Stimulated activated CD8-positive, alpha-beta memory T cell treated with anti-CD3 and anti-CD28 coated beads, Interleukin-4, amount 100 ng/mL, for 1 hour (primary cell): Measurements from ENCODE around the gene NUP210L.

ENCODE experiments used
- DNase-seq, 2 donors: peaks; one replicate each; pipeline ENCODE4 v3.0.0-alpha.2; 2020; ENCODE audit warnings: low read depth in 2 of 2, low spot score in 1 of 2

Gene NUP210L

DNA sequence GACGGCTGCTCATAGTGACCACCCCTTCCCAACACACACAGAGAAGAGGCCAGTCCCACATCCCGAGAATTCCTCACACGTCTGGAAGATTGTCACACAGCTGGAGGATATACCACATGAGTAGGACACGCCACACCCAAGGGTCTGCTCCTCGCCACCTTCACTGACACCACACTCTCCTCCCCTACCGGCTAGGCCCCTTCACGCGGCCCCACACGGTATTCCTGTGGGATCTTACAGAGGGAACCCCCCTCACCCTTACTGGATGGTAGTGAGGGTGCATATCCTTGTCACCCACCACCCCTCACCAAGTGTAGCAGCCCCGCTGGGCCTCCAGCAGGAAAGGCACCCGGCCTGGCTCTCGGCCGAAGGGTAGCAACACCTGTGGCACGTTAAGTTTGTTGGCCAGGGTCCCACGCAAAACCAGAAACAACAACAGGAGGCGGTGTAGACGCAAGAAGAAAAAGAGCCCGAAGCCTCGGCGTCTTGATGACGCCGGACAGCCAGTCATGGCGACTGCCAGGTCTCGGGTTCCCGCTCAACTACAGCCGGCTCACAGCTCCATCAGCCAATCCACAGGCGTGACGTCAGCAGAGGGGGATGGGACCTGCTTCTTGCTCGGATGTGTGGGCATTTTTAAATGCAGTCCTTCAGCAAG is at the start of gene NUP210L:
Gene NUP210L, minus strand, starts transcription at position 540 of the 658 bp plus-strand sequence.
- DNase-seq = no peak

DNA sequence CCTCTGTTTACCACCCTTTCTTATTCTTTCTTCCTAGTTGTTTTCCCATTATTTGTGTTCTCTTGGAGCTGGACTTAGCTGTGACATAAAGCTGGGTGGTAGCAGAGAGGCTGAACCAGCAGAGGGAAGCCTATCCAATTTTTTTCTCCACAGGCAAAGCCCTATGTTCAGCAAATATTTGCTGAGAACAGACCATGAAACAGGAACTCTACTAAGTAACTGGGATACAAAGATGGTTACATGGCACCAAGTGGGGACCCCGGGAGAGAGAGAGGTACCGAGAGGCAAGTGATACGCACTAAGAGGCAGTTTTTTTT is 44.6 kb upstream of the NUP210L start:
- no peak for DNase-seq

DNA sequence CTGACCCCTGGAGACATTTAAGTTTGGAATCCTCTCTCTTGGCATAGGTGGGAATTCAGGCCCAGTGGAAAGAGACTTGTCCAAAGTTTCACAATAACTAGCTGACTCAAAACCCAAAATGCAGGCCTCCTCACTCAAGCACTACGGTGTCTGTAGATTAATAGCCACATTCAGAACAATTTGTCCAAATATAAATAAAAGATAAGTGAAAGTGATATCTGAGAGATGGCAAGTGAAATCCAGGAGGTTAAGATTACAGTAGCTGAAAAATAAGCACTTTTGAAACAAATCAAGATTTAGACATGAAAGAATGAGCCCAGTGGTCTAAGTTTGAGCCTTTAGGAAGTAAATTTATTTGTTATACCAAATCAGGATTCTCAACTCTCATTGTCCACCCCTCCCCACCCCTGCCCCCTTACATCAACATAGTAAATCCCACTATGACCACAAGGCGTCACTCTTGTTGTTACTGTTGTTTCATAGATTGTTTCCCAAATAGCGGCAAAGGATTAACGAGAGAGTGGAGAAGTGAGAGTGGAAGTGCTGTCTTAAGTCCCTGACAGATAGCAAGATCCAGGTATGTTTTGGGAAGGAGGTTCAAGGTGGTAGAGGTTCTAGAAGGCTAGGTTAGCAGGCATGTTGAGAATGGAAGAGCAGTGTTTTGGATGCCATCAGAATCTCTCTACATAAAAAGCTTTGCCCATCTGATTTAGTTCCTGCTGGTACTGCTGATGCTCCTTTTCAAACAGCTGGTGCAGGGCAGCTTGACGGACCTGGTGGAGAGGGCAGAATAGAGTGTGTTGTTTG is 44.1 kb upstream of the NUP210L start:
- DNase-seq = peak in 1 of 2 donors; percentile 11

DNA sequence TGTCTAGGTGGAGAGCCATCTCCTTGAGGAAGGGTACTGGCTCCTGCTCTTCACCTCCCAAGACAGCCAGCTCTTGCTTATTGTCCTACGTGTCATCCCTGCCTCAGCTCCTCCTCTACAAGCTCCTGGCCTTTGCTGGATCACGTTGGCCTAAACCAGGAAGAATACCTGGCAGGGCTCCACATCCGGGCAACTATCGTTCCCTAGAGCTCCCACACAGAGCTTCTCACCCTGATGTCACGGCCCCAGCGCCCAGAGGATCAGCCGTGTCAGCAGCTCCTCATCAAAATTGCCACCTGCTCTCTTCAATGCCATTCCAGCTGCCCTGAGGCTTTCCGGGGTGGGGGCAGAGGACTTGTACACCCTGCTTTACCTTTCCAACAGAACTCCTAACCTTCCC is 38.9 kb upstream of the NUP210L start:
- DNase-seq = no peak

DNA sequence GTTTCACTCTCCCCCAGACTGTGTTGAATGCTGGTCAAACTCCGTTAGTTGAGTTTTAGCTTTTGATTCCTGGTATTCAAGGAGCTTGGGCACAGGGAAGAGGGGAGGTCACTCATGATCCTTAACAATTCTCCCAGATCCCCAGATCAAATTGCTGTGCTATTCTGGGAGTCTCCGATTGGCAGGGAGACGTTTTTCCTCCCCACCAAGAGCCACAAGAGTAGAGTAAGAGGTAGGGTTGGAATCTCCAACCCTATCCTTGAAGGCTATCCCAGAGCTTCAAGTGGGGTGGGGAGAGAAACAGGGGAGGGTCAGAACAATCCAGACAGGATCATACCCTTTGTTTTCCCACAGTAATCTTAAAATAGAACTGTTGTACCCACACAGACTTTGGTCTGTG is 37.6 kb upstream of the NUP210L start:
- no peak for DNase-seq

DNA sequence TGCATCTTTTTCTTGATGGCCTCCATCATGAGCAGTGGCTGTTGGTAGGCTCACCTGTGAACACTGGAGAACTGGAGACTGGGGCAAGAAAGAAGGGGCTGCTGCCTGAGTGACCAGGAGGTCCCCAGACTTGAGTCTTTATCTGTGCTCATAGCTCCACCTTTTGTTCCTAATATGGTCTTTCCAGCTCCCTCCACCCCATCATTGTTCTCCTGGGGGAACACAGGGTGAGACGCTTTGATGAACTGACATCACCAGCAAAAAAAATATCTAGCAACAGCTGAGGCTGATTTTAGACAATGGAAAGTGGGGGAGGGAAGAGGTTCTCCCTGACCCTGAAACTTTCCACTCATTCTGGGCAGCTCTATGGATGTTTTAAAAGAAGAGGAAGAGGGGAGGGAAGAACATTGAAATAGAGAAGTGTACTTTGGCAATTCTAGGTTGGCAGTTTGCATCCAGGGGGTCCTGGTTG is 37.2 kb upstream of the NUP210L start, which contains the start of gene TPM3:
Gene TPM3, minus strand, starts transcription at position 111 of the 472 bp plus-strand sequence. Its CDS starts 82 bp downstream, at position 29.
- no peak for DNase-seq

DNA sequence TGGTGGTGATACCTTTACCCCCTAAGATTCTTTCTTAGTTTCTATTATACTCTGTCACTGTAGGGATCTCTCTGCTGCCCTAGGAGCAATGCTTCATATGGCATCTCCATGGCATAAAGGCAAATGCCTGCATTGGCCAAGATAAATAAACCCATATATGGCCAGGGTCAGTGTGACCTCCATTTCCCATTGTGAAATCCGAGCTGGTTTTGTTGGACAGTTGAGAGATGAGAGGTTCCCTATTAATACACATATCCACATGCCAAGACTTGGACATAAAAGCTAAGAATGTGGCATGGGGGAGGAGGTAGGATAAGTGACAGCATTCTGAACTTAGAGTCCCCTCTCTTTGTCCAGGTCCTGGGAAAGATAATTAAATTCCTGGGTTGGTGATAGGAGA is 35.7 kb upstream of the NUP210L start:
- no peak for DNase-seq

DNA sequence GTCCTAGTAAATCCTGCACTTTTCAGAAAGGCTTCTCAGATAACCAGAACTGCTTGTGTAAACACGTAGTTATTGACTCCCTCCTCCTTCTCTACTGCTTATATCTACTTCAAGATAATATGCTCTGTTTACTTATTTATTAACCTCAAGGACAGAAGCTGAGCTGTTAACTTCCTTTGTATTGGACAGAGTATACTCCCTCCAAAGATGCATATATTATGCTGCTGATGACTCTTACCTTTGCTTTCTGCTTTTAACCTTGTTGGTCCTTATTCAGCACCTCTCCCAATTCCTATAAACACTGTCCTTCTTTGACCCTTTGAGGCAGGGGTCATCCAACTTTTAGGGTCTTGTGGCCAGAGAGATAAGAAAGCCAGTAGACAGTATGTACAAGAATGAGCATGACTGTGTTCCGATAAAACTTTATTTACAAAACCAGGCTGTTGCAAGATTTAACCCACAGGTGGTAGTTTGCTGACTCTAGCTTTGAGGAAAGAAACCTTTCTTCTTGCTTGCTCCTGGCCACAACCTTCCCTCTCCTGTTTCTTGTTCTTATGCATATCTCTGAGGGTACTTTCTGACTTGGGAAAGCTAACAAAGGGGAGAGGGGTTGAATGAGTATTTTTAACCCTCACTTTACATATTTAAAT is 32.1 kb upstream of the NUP210L start:
- no peak for DNase-seq

DNA sequence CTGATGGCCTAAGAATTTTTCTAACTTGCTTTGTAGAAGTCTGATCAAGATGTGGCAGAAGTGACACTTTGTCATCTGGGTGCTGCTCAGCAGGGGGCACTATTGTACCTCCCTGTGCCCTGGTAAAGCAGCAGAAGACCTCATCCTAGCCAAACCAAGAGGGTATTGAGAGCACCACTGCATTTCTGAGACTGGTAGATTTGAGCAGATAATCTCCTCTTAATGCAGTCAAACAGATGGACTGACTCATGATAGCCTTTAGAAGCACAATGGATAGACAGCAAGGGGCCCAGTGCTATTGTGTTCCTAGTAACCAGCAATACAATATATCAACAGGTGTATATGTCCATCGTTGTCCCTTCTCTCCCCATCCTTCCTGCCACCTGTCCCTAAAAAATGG is 31.3 kb upstream of the NUP210L start:
- no peak for DNase-seq

DNA sequence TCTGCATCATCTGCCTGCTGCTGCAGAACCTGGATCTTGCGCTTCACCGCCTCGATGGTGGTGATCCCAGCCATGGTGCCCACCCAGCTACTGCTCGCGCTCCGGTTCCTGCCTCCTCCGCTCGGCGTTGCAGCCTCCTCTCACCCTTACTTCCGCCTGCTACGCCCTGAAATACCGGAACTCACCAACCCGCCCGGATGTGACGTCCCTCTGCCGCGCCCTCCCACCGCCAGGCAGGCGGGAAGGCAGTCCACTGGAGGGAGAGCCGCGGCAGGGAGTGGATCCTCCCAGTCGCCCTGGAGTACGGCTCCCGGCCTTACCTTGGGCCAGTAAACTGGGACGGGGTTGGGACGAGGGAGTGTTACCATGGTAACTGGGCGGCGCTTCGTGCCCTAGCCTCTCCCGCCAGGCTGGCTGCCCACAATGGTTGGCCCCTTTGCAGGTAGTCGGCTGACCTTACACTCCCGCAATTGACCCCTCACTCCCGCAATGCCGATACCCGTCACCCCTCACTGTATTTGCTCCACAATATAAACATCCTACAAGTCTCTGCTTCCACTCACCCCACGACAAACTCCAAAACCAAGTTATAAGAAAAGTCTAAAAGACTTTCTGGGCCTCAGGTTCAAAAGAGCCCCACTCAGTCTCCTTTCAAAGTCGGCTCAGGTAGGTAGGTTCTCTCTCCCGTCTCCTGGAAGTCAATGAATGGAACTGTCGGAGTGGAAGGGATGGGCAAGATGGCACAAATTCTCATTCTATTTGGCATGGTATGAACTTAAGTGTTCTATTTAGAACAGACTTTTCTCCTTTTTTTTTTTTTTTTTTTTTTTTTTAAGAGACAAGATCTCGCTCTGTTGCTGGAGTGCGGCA is 28.4 kb upstream of the NUP210L start:
- peak; percentile 86 to 90 for DNase-seq

DNA sequence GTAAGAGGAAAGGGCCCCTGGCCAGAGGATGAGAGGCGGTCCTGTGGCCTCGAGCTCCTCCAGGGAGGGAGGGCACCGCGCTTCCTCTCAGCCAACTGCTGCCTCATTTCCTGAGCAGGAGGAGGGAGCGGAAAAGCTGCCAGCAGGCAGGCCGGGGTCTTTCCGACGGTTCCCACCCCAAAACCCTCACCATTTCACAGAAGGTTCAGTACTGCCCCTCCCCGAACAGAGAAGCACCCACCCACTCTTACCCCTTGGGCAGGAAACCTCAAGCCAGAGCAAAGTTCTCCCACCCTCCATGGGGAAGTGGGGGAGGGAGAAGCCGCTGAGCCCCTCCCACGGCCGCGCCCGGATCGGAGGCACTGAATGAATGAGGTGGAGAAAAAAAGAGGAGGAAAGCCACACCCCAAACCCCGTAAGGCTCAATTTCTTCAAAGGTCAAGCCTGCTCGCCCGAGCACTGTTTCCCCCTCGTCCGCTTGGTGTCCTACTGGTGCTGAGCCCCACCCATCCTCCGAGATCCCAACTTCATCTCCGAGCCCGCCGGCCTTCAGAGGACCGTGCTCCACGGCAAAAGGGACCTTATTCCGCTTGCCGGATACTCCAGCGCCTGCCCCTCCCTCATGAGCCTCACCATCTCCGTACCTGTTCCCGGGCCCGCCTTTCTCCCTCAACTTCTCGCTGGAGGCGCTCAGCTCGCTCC is 27.6 kb upstream of the NUP210L start:
- DNase-seq = no peak

DNA sequence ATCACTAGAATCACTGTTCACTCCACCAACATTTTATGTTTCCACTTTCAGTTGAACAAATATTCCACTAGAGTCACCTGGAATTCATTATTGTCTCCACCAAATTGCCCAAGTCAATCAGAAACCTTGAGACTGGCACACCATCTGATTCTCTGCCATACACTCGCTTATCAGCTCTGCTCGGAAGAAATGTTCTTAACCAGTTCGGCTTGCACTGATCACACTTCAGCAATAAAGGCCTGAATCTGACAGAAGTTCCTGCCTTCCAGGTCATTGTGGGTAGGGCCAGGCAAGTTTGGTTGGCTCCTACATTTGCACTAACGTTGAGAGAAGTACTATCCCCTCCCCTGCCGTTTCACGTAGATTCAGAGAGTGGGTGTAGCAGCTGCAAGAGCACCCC is 27.1 kb upstream of the NUP210L start:
- DNase-seq = no peak

DNA sequence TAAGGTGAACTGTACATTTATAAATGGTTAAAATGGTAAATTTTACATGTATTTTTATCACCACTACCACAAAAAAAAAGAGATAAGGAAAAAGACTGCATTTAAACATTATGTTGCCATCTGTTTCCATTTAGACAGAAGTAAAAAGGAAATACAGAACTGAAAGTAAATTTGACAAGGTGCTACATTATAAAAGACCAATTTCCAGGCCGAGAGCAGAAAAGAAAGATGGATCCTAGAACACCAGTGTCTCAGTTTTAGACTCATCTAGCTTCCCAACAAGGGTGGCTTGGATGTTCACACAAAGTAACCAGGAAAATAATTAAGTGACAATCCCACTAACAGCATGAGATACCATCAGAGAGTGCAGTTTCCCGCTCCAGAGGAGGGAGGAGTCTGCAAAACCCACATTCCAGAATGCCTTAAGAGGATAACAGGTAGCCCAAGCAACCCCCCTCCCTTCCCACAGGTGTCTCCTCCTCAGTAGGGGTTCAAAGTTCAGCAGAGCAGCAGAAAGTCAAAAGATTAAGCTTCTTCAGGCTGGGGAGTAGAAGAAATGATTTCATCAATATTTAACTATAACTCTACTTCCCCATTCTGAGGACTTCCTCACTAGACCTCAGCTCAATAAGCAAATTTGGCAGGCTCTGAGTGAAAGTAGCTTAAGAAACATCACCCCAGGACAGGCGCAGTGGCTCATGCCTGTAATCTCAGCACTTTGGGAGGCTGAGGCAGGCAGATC is 25.2 kb upstream of the NUP210L start:
- no peak for DNase-seq

DNA sequence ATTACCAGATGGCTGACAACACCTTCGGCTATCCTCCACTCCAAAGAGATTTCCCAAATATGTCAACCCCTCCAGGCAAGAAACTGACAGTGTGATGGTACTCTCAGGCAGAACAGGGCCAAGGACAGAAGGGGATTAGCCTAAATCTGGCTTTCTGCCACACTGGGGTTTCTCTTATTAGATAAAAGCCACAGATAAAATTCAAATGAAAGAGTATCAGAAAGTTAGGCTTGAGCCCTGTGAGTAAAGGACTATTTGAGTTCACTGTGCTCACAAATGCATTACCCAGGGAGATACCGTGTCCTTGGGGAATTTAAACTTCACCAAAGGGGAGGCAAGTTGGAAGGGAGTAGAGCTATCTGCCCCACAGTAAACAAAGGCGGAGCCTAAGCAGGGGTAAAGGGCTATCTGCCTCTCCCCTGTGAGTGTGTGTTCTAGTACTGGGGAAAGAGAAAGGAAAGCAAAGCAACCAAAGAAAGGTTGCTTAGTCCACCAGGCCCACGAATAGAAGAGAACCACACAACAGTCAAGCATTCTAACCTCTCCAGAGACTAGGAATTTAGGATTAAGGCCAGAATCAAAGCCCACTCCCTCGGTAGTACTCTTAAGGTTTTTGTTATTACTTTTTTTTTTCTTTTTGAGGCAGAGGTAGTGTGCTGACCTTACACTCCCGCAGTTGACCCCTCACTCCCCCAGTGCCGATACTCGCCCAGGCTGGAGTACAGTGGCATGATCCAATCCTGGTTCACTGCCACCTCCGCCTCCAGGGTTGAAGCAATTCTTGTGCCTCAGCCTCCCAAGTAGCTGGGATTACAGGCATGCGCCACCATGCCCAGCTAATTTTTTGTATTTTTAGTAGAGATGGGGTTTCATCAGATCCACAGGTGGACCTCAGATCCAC is 24.3 kb upstream of the NUP210L start:
- no peak for DNase-seq

DNA sequence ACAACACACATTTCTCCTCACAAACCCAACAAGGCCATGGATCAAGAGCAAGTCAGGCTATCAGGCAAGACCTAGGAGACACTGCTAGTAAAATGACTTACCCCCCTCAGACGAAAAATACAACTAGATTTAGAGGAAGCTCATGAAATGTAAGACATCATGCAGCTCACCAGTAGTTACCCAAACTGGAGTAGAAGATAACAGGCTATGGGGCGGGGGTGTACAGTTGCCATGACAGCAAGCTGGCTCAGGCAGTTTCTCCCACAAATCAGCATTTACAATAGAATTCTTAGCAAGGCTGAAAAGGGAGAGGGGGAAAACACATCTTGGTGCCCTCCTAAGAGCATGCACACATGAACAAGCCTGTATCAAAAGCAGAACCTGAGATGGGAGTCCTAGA is 23.1 kb upstream of the NUP210L start:
- DNase-seq = no peak

DNA sequence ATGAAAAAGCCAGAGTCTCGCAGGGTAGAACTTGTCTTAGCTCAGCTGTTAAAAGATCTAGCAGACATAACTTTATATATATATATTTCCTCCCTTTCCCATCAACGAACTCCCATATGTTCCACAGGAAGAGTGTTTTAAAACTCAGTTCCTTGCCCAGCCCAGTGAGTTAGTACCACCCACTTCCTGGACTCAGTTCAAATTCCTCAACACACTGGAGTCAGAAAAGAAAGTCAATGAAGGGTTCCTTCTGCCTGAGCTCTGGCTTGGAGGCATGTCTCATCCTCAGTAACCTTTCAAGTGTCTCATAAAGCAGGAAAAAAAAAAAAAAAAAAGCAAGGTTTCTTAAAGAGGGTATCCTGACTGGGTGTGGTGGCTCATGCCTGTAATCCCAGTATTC is 21.5 kb upstream of the NUP210L start:
- DNase-seq = no peak

DNA sequence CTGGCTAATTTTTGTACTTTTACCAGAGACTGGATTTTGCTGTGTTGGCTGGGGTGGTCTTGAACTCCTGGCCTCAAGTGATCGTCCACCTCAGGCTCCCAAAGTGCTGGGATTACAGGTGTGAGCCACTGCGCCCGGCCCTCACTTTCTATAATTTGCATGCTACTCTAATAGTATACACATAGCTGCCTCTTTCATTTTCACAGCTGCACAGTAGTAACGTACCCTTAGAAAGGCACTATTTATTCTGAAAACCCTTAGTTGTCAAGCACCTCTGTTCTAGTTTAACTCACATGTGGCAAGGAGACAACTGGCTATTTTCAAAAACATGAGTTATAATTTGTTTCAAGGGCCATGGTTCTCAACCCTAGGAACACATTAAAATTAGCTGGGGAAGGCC is 19.8 kb upstream of the NUP210L start:
- DNase-seq = no peak

DNA sequence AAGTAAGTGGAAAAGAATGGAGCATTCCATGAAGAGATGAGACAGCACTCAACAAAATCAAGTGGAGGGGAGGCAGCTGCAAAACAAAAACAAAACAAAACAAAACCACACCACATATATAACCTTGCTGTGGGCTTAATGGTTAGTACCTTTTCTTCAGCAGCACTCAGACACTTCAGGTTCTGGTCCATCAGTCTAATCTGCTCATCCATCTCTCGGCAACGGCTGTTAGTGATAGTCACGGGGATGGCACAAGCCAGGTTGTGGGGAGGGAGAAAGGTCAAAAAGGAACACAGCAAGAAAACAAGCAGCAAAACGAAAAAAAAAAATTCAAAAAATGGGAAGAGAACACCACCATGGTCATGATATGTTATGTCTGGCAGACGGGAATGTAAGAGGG is 17.0 kb upstream of the NUP210L start:
- DNase-seq = no peak

DNA sequence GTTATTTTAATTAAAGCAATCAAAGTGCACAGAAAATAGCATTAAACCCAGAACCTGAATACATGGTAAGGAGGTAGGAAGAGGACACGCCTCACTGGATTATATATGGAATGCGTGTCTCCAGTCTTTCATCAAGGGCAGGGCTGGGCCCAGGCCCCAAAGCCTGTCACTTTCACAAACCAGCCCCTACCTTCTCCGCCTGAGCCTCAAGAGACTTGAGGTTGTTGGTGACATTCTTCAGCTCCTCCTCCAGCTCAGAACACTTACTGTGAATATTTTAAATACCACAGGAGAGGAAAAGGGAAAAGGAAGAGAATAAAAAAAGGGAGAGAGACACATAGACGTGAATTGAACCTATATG is 16.3 kb upstream of the NUP210L start:
- no peak for DNase-seq
